HEK293T (cell line): ENCODE measurements around the gene EXOC6B.
"Not testable (repeated sequence)": the region's sequence is repeated elsewhere in the genome, so short reads cannot be mapped to it uniquely, and the experiment has no call there.

Experiments
- CTCF ChIA-PET: fragments of 350-600 bp; formaldehyde crosslinking; extraction: SDS; loops from one replicate; lab custom pipeline; 2021; ENCODE audit warnings: antibody characterized with exemption, inconsistent platforms; lab: Yijun Ruan, JAX
- POLR2A ChIA-PET: fragments of 350-600 bp; formaldehyde crosslinking; extraction: SDS; loops from one replicate; lab custom pipeline; 2020; ENCODE audit warnings: antibody characterized with exemption, inconsistent platforms; lab: Yijun Ruan, JAX
- DNase-seq: peaks from one replicate; pipeline ENCODE4 v3.0.0; 2012; ENCODE audit warnings: mixed read lengths; ENCODE audit errors: extremely low spot score
- ARNT ChIP-seq: fragments of 450-650 bp; IDR thresholded peaks from 2 replicates; pipeline ENCODE4 v1.6.1; 2017; ENCODE audit warnings: mild to moderate bottlenecking
- BHLHE40 ChIP-seq: fragments of 450-650 bp; IDR thresholded peaks from 2 replicates; pipeline ENCODE4 v1.6.1; 2016; ENCODE audit warnings: mild to moderate bottlenecking, moderate library complexity, borderline replicate concordance
- CTBP1 ChIP-seq: fragments of 450-650 bp; IDR thresholded peaks from 2 replicates; pipeline ENCODE4 v1.6.1; 2016; ENCODE audit warnings: borderline replicate concordance
- ELF4 ChIP-seq: fragments of 450-650 bp; IDR thresholded peaks from 2 replicates; pipeline ENCODE4 v1.6.1; 2017; ENCODE audit warnings: antibody characterized with exemption
- FOXA1 ChIP-seq: fragments of 450-650 bp; IDR thresholded peaks from 2 replicates; pipeline ENCODE4 v1.6.1; 2016; ENCODE audit warnings: mild to moderate bottlenecking
- FOXK2 ChIP-seq: fragments of 450-650 bp; IDR thresholded peaks from 2 replicates; pipeline ENCODE4 v1.6.1; 2016; ENCODE audit warnings: mild to moderate bottlenecking
- FOXM1 ChIP-seq: fragments of 450-650 bp; IDR thresholded peaks from 2 replicates; pipeline ENCODE4 v1.6.1; 2017; ENCODE audit warnings: mild to moderate bottlenecking, borderline replicate concordance
- HDGF ChIP-seq: fragments of 450-650 bp; IDR thresholded peaks from 2 replicates; pipeline ENCODE4 v1.6.1; 2017; ENCODE audit warnings: antibody characterized with exemption, borderline replicate concordance
- L3MBTL2 ChIP-seq: fragments of 450-650 bp; conservative IDR thresholded peaks from 2 replicates; pipeline ENCODE4 v1.6.1; 2016; ENCODE audit warnings: mild to moderate bottlenecking
- LEF1 ChIP-seq: fragments of 450-650 bp; IDR thresholded peaks from 2 replicates; pipeline ENCODE4 v1.6.1; 2017; ENCODE audit warnings: mild to moderate bottlenecking, borderline replicate concordance
- NFRKB ChIP-seq: fragments of 450-650 bp; IDR thresholded peaks from 2 replicates; pipeline ENCODE4 v1.6.1; 2016; ENCODE audit warnings: mild to moderate bottlenecking, moderate library complexity
- PKNOX1 ChIP-seq: fragments of 450-650 bp; IDR thresholded peaks from 2 replicates; pipeline ENCODE4 v1.6.1; 2016
- SP1 ChIP-seq: fragments of 450-650 bp; IDR thresholded peaks from 2 replicates; pipeline ENCODE4 v1.6.1; 2017
- SUZ12 ChIP-seq: fragments of 450-650 bp; IDR thresholded peaks from 2 replicates; pipeline ENCODE4 v1.6.1; 2016; ENCODE audit warnings: mild to moderate bottlenecking
- TARDBP ChIP-seq: fragments of 450-650 bp; IDR thresholded peaks from 2 replicates; pipeline ENCODE4 v1.6.1; 2016
- ZNF384 ChIP-seq: fragments of 450-650 bp; IDR thresholded peaks from 2 replicates; pipeline ENCODE4 v1.6.1; 2016

EXOC6B gene

GRCh38 chr2:72496479-72496878 is 329.4 kb downstream of the EXOC6B start:
- no peak for DNase-seq
- POLR2A ChIA-PET: no interaction called here
- CTCF ChIA-PET: no interaction called here
- no peak for TF ChIP-seq SP1
- TF ChIP-seq TARDBP: no peak
- no peak for TF ChIP-seq BHLHE40
- no peak for TF ChIP-seq CTBP1
- TF ChIP-seq PKNOX1: no peak
- no peak for TF ChIP-seq ZNF384
- no peak for TF ChIP-seq FOXM1
- TF ChIP-seq FOXA1: no peak
- no peak for TF ChIP-seq L3MBTL2
- TF ChIP-seq LEF1: no peak
- no peak for TF ChIP-seq HDGF
- TF ChIP-seq ARNT: no peak
- TF ChIP-seq SUZ12: no peak
- no peak for TF ChIP-seq ELF4
- TF ChIP-seq NFRKB: no peak
- no peak for TF ChIP-seq FOXK2

GRCh38 chr2:72494392-72494791 is 331.4 kb downstream of the EXOC6B start:
- TF ChIP-seq HDGF: no peak
- no peak for TF ChIP-seq L3MBTL2
- TF ChIP-seq PKNOX1: no peak
- no peak for TF ChIP-seq TARDBP
- no peak for TF ChIP-seq ELF4
- no peak for TF ChIP-seq BHLHE40
- no peak for TF ChIP-seq FOXM1
- no peak for TF ChIP-seq ZNF384
- no peak for TF ChIP-seq LEF1
- TF ChIP-seq FOXA1: no peak
- TF ChIP-seq ARNT: no peak
- TF ChIP-seq FOXK2: no peak
- TF ChIP-seq CTBP1: no peak
- DNase-seq: no peak
- CTCF ChIA-PET: interaction anchor here (0.6 kb wide), 1 partner anchor 623 kb away, joined by 3 read pairs; no protein-coding TSS in a partner anchor
- POLR2A ChIA-PET: no interaction called here

- POLR2A ChIA-PET, CTCF ChIA-PET: not testable (repeated sequence)
Observed at GRCh38 chr2:72484622-72485021, 341.2 kb downstream of the EXOC6B start.

GRCh38 chr2:72483346-72483745 is 342.5 kb downstream of the EXOC6B start:
- DNase-seq: no peak
- TF ChIP-seq FOXA1 (no peak), HDGF (no peak), NFRKB (no peak), LEF1 (no peak), PKNOX1 (no peak), BHLHE40 (no peak), SP1 (no peak), SUZ12 (no peak), L3MBTL2 (no peak), CTBP1 (no peak), TARDBP (no peak), ZNF384 (no peak)
- POLR2A ChIA-PET: no interaction called here
- CTCF ChIA-PET: interaction anchor here (0.6 kb wide), 1 partner anchor 43 kb away, joined by 3 read pairs; no protein-coding TSS in a partner anchor

More at GRCh38 chr2:72484622-72485021, 341.2 kb downstream of the EXOC6B start:
- DNase-seq: not testable (repeated sequence)

GRCh38 chr2:72475246-72475645 is 350.6 kb downstream of the EXOC6B start:
- TF ChIP-seq L3MBTL2 (no peak), FOXK2 (no peak), PKNOX1 (no peak), SP1 (no peak), FOXM1 (no peak), ZNF384 (no peak), CTBP1 (no peak), ELF4 (no peak), HDGF (no peak), FOXA1 (no peak), NFRKB (no peak), TARDBP (no peak), BHLHE40 (no peak), SUZ12 (no peak), LEF1 (no peak)
- POLR2A ChIA-PET: no interaction called here
- CTCF ChIA-PET: no interaction called here
- DNase-seq: no peak

GRCh38 chr2:72457801-72458516 is 367.9 kb downstream of the EXOC6B start:
- DNase-seq: no peak
- ChIA-PET CTCF (interaction anchor here (0.6 kb wide), 1 partner anchor 148 kb away, joined by 3 read pairs; no protein-coding TSS in a partner anchor), POLR2A (no interaction called here)
- TF ChIP-seq BHLHE40 (no peak), L3MBTL2 (no peak), FOXA1 (no peak), PKNOX1 (no peak), SUZ12 (no peak), TARDBP (no peak), CTBP1 (no peak), ARNT (no peak), ELF4 (no peak), HDGF (no peak), FOXM1 (no peak), NFRKB (no peak), ZNF384 (no peak), LEF1 (no peak), FOXK2 (no peak), SP1 (no peak)
